Naive B cell (primary cell): ENCODE data around the gene MINK1. TPM values are rescaled to one million over a fixed set of nuclear protein-coding genes. Genes with fewer than 3 reads are reported as not detected.
A peak's percentile ranks its signal among the peaks of the same experiment; 100 is the strongest.

ENCODE experiments used
- ATAC-seq, 2 donors: fragments of 150-1000 bp; cut with Tn5 transposase; 2 replicates each; pipeline ENCODE4 v1.10.0; 2021; ENCODE audit warnings: low read depth in 2 of 2, mild to moderate bottlenecking in 2 of 2, moderate library complexity in 2 of 2
- DNase-seq: peaks from one replicate; pipeline ENCODE4 v3.0.0; 2022
- H3K27ac Mint-ChIP-seq, 6 donors: one replicate each; pipeline ENCODE4 v1.8.0; 2020 to 2022; ENCODE audit warnings: mild to moderate bottlenecking in 6 of 6, mixed read lengths in 6 of 6, moderate library complexity in 5 of 6, inconsistent platforms in 2 of 6
- H3K27me3 Mint-ChIP-seq, 3 donors: one replicate each; pipeline ENCODE4 v1.8.0; 2021 to 2022; ENCODE audit warnings: mixed read lengths in 3 of 3, mild to moderate bottlenecking in 1 of 3
- H3K36me3 Mint-ChIP-seq, 2 donors: one replicate each; pipeline ENCODE4 v1.8.0; 2020 to 2022; ENCODE audit warnings: mixed read lengths in 2 of 2, inconsistent platforms in 1 of 2, mild to moderate bottlenecking in 1 of 2
- H3K4me1 Mint-ChIP-seq, 3 donors: one replicate each; pipeline ENCODE4 v1.8.0; 2020 to 2022; ENCODE audit warnings: mixed read lengths in 3 of 3, inconsistent platforms in 1 of 3, mild to moderate bottlenecking in 1 of 3, moderate library complexity in 1 of 3
- H3K4me3 Mint-ChIP-seq, 8 donors: one replicate each; pipeline ENCODE4 v1.8.0; 2020 to 2022; ENCODE audit warnings: mild to moderate bottlenecking in 8 of 8, mixed read lengths in 8 of 8, moderate library complexity in 8 of 8, inconsistent platforms in 2 of 8
- H3K9me3 Mint-ChIP-seq, 7 donors: one replicate each; pipeline ENCODE4 v1.8.0; 2020 to 2022; ENCODE audit warnings: mixed read lengths in 7 of 7, mild to moderate bottlenecking in 5 of 7, inconsistent platforms in 2 of 7, moderate library complexity in 1 of 7
- polyA plus RNA-seq, 6 donors: library from polyadenylated mRNA; unstranded; fragments of 300-500 nt; fragmentation: Illumina TruSeq; gene quantifications; one replicate each; pipeline ENCODE4 v1.2.3, GENCODE V29; 2021; ENCODE audit warnings: low read depth in 6 of 6

Gene MINK1
- polyA plus RNA-seq, 6 donors from 2014 or later, result 1.1 to 13.6 (median 6.6) TPM

GRCh38 chr17:4879601-4880000, 46.5 kb downstream of the MINK1 start:
- no peak for ATAC-seq
- Mint-ChIP-seq H3K4me1 (peaks cover 0 to 15% (median 12%) of the 10 kb centered on the region in 3 donors), H3K4me3 (no peak overlapping the region), H3K27me3 (no peaks in the 10 kb centered on the region), H3K27ac (no peak overlapping the region), H3K9me3 (no peaks in the 10 kb centered on the region), H3K36me3 (peaks cover 4 to 7% of the 10 kb centered on the region in 2 donors)
- DNase-seq, result no peak

- Mint-ChIP-seq H3K4me1 (peaks cover 0 to 18% (median 15%) of the 10 kb centered on the region in 3 donors), H3K9me3 (no peaks in the 10 kb centered on the region), H3K36me3 (peaks cover 4 to 19% of the 10 kb centered on the region in 2 donors), H3K27me3 (no peaks in the 10 kb centered on the region), H3K27ac (peak overlapping the region in 1 of 6 donors; percentile 87), H3K4me3 (no peak overlapping the region)
- no peak for ATAC-seq
- DNase-seq, result no peak
These were observed 47.7 kb downstream of the MINK1 start for GRCh38 chr17:4880857-4881256.

- peaks cover 4 to 24% of the 10 kb centered on the region in 2 donors for H3K36me3 Mint-ChIP-seq
- no peak overlapping the region for H3K4me3 Mint-ChIP-seq
- peak; percentile 52 for DNase-seq
- peak overlapping the region in 2 of 6 donors; percentile 47 to 60 for H3K27ac Mint-ChIP-seq
- no peaks in the 10 kb centered on the region for H3K9me3 Mint-ChIP-seq
- H3K27me3 Mint-ChIP-seq, result no peaks in the 10 kb centered on the region
- peak; percentile 90 to 96 for ATAC-seq
- H3K4me1 Mint-ChIP-seq, result peaks cover 0 to 18% (median 11%) of the 10 kb centered on the region in 3 donors
These were observed 48.8 kb downstream of the MINK1 start for GRCh38 chr17:4881761-4882555.

DNA sequence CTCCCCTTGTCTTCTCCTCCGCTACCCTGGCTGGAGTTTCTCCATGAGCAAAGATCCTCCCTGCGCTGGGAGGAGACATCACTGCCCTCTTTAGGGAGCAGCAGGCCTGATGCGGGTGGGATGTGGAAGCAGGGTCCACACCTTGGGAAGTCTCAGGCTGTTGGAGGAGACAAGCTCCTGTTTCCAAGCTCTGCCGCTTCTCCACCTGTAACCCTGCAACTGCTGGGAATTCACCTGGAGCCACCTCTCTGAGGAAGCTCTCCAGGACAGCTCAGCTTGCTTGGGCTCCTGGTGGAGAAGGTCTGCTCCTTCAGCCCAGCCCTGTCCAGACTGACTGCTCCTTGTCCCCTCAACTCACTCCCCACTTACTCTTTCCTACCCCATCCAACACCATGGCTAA, 51.3 kb downstream of the MINK1 start:
- peaks cover 5 to 28% of the 10 kb centered on the region in 2 donors for H3K36me3 Mint-ChIP-seq
- DNase-seq, result no peak
- peak overlapping the region in 1 of 6 donors; percentile 49 for H3K27ac Mint-ChIP-seq
- peaks cover 0 to 5% (median 0%) of the 10 kb centered on the region in 3 donors for H3K27me3 Mint-ChIP-seq
- no peak for ATAC-seq
- no peaks in the 10 kb centered on the region for H3K9me3 Mint-ChIP-seq
- H3K4me1 Mint-ChIP-seq, result peaks cover 4 to 18% (median 17%) of the 10 kb centered on the region in 3 donors
- no peak overlapping the region for H3K4me3 Mint-ChIP-seq

GRCh38 chr17:4886830-4887229, 53.7 kb downstream of the MINK1 start:
- Mint-ChIP-seq H3K27ac (peak overlapping the region in 4 of 6 donors; percentile 10 to 79 (median 48)), H3K4me1 (peaks cover 4 to 12% (median 10%) of the 10 kb centered on the region in 3 donors), H3K36me3 (peaks cover 5 to 36% of the 10 kb centered on the region in 2 donors), H3K9me3 (no peaks in the 10 kb centered on the region), H3K4me3 (peak overlapping the region in 1 of 8 donors; percentile 44), H3K27me3 (peaks cover 0 to 5% (median 0%) of the 10 kb centered on the region in 3 donors)
- DNase-seq, result no peak
- ATAC-seq, result no peak

GRCh38 chr17:4887581-4887980, 54.4 kb downstream of the MINK1 start:
- Mint-ChIP-seq H3K4me3 (no peak overlapping the region), H3K4me1 (peaks cover 4 to 6% (median 6%) of the 10 kb centered on the region in 3 donors), H3K27me3 (peaks cover 0 to 5% (median 0%) of the 10 kb centered on the region in 3 donors), H3K36me3 (peaks cover 5 to 36% of the 10 kb centered on the region in 2 donors), H3K27ac (no peak overlapping the region), H3K9me3 (no peaks in the 10 kb centered on the region)
- ATAC-seq, result no peak
- no peak for DNase-seq

GRCh38 chr17:4891411-4892410, 58.6 kb downstream of the MINK1 start:
- DNase-seq, result no peak
- no peak overlapping the region for H3K4me3 Mint-ChIP-seq
- peaks cover 0 to 5% (median 0%) of the 10 kb centered on the region in 3 donors for H3K27me3 Mint-ChIP-seq
- peaks cover 0 to 6% (median 4%) of the 10 kb centered on the region in 3 donors for H3K4me1 Mint-ChIP-seq
- peaks cover 5 to 35% of the 10 kb centered on the region in 2 donors for H3K36me3 Mint-ChIP-seq
- H3K27ac Mint-ChIP-seq, result peak overlapping the region in 1 of 6 donors; percentile 74
- H3K9me3 Mint-ChIP-seq, result peaks cover 0 to 2% (median 0%) of the 10 kb centered on the region in 7 donors
- ATAC-seq, result no peak

DNA sequence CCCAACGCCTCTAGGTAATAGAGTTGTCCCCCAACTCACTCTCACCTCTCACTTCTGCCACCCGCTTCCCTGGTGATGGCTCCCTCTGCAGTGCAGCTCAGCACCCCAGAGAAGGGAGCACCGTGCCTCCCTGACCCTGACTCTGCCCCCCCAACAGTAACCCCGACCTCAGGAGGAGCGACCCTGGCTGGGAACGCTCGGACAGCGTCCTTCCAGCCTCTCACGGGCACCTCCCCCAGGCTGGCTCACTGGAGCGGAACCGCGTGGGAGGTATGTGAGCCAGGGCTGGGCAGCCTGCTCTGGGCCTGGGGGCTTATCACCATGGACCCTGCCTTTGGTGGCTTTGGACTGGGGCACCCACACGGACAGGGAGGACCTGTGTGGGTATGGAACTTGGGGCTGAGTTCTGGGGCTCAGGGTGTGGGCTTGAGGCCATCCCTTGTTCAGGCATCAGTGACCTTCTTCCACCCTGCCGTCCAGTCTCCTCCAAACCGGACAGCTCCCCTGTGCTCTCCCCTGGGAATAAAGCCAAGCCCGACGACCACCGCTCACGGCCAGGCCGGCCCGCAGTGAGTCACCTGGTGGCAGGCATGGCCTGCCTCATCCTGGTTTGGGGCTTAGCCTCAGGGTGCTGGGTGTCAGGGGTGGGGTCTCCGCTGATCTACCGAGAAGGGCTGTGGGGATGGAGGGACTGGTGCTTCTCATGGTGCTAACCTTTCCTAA, 59.5 kb downstream of the MINK1 start:
- H3K27ac Mint-ChIP-seq, result peak overlapping the region in 1 of 6 donors; percentile 47

GRCh38 chr17:4893272-4893671, 60.1 kb downstream of the MINK1 start:
- DNase-seq, result no peak
- Mint-ChIP-seq H3K9me3 (peaks cover 0 to 2% (median 0%) of the 10 kb centered on the region in 7 donors), H3K4me3 (no peak overlapping the region), H3K27me3 (peaks cover 0 to 5% (median 3%) of the 10 kb centered on the region in 3 donors), H3K27ac (peak overlapping the region in 1 of 6 donors; percentile 47), H3K4me1 (peaks cover 4 to 8% (median 6%) of the 10 kb centered on the region in 3 donors), H3K36me3 (peaks cover 5 to 37% of the 10 kb centered on the region in 2 donors)
- no peak for ATAC-seq

More for the DNA sequence above, 59.5 kb downstream of the MINK1 start:
- peaks cover 5 to 37% of the 10 kb centered on the region in 2 donors for H3K36me3 Mint-ChIP-seq
- peaks cover 0 to 5% (median 0%) of the 10 kb centered on the region in 3 donors for H3K27me3 Mint-ChIP-seq
- DNase-seq (no peak), ATAC-seq (no peak)
- peaks cover 0 to 2% (median 0%) of the 10 kb centered on the region in 7 donors for H3K9me3 Mint-ChIP-seq
- H3K4me1 Mint-ChIP-seq, result peaks cover 0 to 6% (median 4%) of the 10 kb centered on the region in 3 donors
- H3K4me3 Mint-ChIP-seq, result no peak overlapping the region

DNA sequence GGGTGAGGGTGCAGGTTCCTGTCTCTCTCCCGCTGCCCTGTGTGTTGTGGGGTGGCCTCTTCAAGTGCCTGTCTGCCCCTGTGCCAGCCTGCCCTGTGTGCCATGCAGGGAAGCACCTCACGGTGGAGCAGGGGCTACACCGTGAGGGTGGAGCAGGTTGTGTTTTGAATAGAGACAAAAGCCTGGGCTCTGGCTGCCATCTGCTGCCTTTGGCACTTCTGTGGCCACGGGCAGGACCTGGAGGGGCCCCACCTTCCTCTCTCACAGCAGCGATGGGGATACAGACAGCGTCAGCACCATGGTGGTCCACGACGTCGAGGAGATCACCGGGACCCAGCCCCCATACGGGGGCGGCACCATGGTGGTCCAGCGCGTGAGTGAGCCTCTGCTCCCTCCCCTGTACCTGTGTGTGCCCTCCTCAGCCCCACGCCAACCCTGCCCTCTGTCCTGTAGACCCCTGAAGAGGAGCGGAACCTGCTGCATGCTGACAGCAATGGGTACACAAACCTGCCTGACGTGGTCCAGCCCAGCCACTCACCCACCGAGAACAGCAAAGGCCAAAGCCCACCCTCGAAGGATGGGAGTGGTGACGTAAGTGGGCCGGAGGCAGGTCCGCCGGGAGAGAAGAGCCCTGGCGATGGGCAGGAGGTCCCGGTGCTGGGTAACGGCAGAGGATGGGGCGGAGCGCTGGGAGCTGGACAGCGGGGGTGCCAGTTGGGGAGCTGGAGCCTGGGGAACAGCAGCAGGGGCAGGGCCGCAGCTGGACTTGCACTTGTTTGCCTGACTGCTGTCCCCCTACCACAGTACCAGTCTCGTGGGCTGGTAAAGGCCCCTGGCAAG, 60.8 kb downstream of the MINK1 start:
- Mint-ChIP-seq H3K4me3 (no peak overlapping the region), H3K36me3 (peaks cover 4 to 35% of the 10 kb centered on the region in 2 donors), H3K9me3 (peaks cover 0 to 2% (median 0%) of the 10 kb centered on the region in 7 donors)

DNA sequence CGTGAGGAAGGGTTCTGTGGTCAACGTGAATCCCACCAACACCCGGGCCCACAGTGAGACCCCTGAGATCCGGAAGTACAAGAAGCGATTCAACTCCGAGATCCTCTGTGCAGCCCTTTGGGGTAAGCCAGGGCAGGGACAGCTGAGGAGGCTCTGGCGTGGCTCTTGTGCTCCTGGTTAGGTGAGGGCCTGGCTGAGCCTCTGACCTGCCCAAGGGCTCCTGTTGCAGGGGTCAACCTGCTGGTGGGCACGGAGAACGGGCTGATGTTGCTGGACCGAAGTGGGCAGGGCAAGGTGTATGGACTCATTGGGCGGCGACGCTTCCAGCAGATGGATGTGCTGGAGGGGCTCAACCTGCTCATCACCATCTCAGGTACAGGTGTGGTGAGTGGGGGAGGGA, 62.0 kb downstream of the MINK1 start:
- ATAC-seq, result no peak
- Mint-ChIP-seq H3K36me3 (peaks cover 0 to 29% of the 10 kb centered on the region in 2 donors), H3K9me3 (peaks cover 0 to 2% (median 0%) of the 10 kb centered on the region in 7 donors), H3K27me3 (peaks cover 0 to 12% (median 5%) of the 10 kb centered on the region in 3 donors), H3K4me1 (peaks cover 7 to 18% (median 15%) of the 10 kb centered on the region in 3 donors), H3K27ac (no peak overlapping the region), H3K4me3 (peak overlapping the region in 4 of 8 donors; percentile 21 to 60 (median 36))
- no peak for DNase-seq

More for the DNA sequence above, 60.8 kb downstream of the MINK1 start:
- ATAC-seq, result no peak
- H3K4me1 Mint-ChIP-seq, result peaks cover 4 to 11% (median 9%) of the 10 kb centered on the region in 3 donors
- no peak for DNase-seq
- peaks cover 0 to 6% (median 4%) of the 10 kb centered on the region in 3 donors for H3K27me3 Mint-ChIP-seq
- no peak overlapping the region for H3K27ac Mint-ChIP-seq
